ENCODE data around the gene CCDC85C. TPM values are rescaled to one million over a fixed set of nuclear protein-coding genes. Genes with fewer than 3 reads are reported as not detected.

The CCDC85C gene
- total RNA-seq, 2 experiments from 2014 or later, result 5.8 to 7.5 TPM

DNA sequence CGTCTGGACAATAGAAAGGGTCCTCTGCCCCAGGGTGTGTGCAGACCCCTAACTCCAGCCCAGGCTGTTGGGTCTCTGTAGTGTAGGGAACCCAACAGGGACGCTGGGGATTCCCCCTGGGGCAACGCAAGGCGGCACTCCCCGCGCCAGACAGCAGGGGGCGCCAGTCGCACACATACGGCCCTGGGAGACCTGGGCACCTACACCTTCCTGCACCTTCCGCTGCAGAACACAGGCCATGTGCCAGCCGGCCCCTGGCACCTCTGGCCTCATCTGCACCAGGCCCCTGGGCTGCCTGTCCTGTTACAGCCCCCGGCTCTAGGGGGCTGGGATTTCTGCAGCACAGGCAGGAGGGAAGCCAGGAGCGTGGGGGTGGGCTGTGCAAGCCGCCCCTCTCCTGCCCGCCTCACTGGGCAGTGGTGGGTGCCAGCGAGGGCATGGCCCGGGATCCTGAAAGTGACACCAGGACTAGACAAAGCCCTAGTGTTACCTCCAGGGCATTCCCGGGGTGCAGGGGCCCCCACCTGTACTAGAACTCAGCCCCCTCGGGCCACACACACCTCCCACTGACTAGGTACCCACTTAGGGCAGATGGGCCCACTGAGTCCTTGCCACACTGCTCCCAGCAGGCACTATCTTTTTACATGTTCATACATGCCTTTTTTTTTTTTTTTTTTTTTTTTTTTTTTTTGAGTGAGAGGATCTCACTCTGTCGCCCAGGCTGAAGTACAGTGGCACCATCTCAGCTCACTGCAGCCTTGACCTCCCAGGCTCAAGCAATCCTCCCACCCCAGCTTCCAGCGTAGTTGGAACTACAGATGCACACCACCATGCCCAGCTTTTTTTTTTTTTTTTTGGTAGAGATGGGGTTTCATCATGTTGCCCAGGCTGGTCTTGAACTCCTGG lies 85.3 kb downstream of the CCDC85C start:
- DNase-seq, result peak; percentile 72 to 90 (median 80)
- ATAC-seq (ENCODE audit: poor library complexity), result peak; percentile 92
- peak; percentile 97 for TF ChIP-seq CTCF (IDR thresholded peaks at IDR 0.05)
- no peak overlapping the region for H3K4me3 ChIP-seq (ENCODE audit: low read length)
- H3K9me3 ChIP-seq (ENCODE audit: control insufficient read depth in 1 of 2, insufficient read depth in 1 of 2, low read length in 2 of 2), result no peaks in the 10 kb centered on the region
- CTCF ChIA-PET, result interaction anchor here (1.0 kb wide), 1 partner anchor 110 kb away, joined by 4 read pairs; no protein-coding TSS in a partner anchor
- H3K4me1 ChIP-seq (ENCODE audit: insufficient read depth, low read length), result peaks cover 8% of the 10 kb centered on the region
- peaks cover 5% of the 10 kb centered on the region for H3K36me3 Mint-ChIP-seq (ENCODE audit: low read depth)
- no peaks in the 10 kb centered on the region for H3K27me3 Mint-ChIP-seq
- no peaks in the 10 kb centered on the region for H3K27me3 ChIP-seq (ENCODE audit: control insufficient read depth in 1 of 2, insufficient read depth in 2 of 2, low read length in 2 of 2)
- no peak overlapping the region for H3K27ac Mint-ChIP-seq
- no peaks in the 10 kb centered on the region for H3K9me3 Mint-ChIP-seq
- H3K27ac ChIP-seq (ENCODE audit: low read depth in 1 of 2, low read length in 2 of 2), result no peak overlapping the region
- no peak overlapping the region for H3K4me3 Mint-ChIP-seq
- peaks cover 8% of the 10 kb centered on the region for H3K36me3 ChIP-seq (ENCODE audit: insufficient read depth, low read length)
- POLR2A ChIA-PET, result no interaction called here
- intact Hi-C loops (cut with DNase I, micrococcal nuclease), result loop anchor here (1.0 to 5.0 kb wide), 6 partner anchors 111 to 429 kb away; partner anchors contain the start of gene EML1 (in 1 of the 2)
- H3K4me1 Mint-ChIP-seq (ENCODE audit: low read depth), result no peaks in the 10 kb centered on the region

- ATAC-seq (ENCODE audit: poor library complexity), result no peak
- peaks cover 13% of the 10 kb centered on the region for H3K36me3 Mint-ChIP-seq (ENCODE audit: low read depth)
Observed at GRCh38 chr14:99517643-99518381, 86.2 kb downstream of the CCDC85C start.

More at GRCh38 chr14:99517643-99518381, 86.2 kb downstream of the CCDC85C start:
- Histone ChIP-seq H3K4me1 (ENCODE audit: insufficient read depth, low read length) (peaks cover 8% of the 10 kb centered on the region), H3K9me3 (ENCODE audit: control insufficient read depth in 1 of 2, insufficient read depth in 1 of 2, low read length in 2 of 2) (no peaks in the 10 kb centered on the region), H3K36me3 (ENCODE audit: insufficient read depth, low read length) (peaks cover 13% of the 10 kb centered on the region), H3K27ac (ENCODE audit: low read depth in 1 of 2, low read length in 2 of 2) (no peak overlapping the region), H3K4me3 (ENCODE audit: low read length) (no peak overlapping the region), H3K27me3 (ENCODE audit: control insufficient read depth in 1 of 2, insufficient read depth in 2 of 2, low read length in 2 of 2) (no peaks in the 10 kb centered on the region)
- ChIA-PET CTCF (interaction anchor here (1.0 kb wide), 1 partner anchor 110 kb away, joined by 4 read pairs; no protein-coding TSS in a partner anchor), POLR2A (no interaction called here)
- no peaks in the 10 kb centered on the region for H3K4me1 Mint-ChIP-seq (ENCODE audit: low read depth)
- TF ChIP-seq CTCF (IDR thresholded peaks at IDR 0.05), result no peak
- intact Hi-C loops (cut with DNase I, micrococcal nuclease), result loop anchor here (1.0 to 5.0 kb wide), 6 partner anchors 111 to 429 kb away; partner anchors contain the start of gene EML1 (in 1 of the 2)
- no peaks in the 10 kb centered on the region for H3K9me3 Mint-ChIP-seq
- H3K27ac Mint-ChIP-seq, result no peak overlapping the region
- H3K4me3 Mint-ChIP-seq, result no peak overlapping the region
- DNase-seq, result peak in 1 of 14 experiments; percentile 2
- no peaks in the 10 kb centered on the region for H3K27me3 Mint-ChIP-seq
